HepG2 (cell line): ENCODE data around the gene PBX4. TPM values are rescaled to one million over a fixed set of nuclear protein-coding genes. Genes with fewer than 3 reads are reported as not detected.

Source experiments
- DZIP1 ChIP-seq: sonication (generic); formaldehyde crosslinking; IDR thresholded peaks from 2 replicates; pipeline ENCODE4 v1.5.0; 2020; ENCODE audit warnings: mild to moderate bottlenecking, missing genetic modification reagents
- HMGXB3 ChIP-seq: sonication (generic); formaldehyde crosslinking; IDR thresholded peaks from 2 replicates; pipeline ENCODE4 v1.4.0; 2020; ENCODE audit warnings: missing genetic modification reagents, borderline replicate concordance
- MAF1 ChIP-seq: sonication (generic); formaldehyde crosslinking; IDR thresholded peaks from 2 replicates; pipeline ENCODE4 v1.5.0; 2020; ENCODE audit warnings: missing genetic modification reagents, borderline replicate concordance
- MIER3 ChIP-seq: IDR thresholded peaks from 2 replicates; pipeline ENCODE4 v1.6.1; 2016; ENCODE audit warnings: missing compliant biosample characterization, borderline replicate concordance
- PCBP2 ChIP-seq: fragments of 200-400 bp; formaldehyde crosslinking; optimal IDR thresholded peaks from 2 replicates; pipeline ENCODE3; 2018; ENCODE audit warnings: low read length, low read depth; ENCODE audit not compliant: poor library complexity, severe bottlenecking
- REL ChIP-seq: sonication (generic); formaldehyde crosslinking; conservative IDR thresholded peaks from 2 replicates; pipeline ENCODE4 v1.8.0; 2022; ENCODE audit warnings: mild to moderate bottlenecking, missing genetic modification reagents, moderate library complexity
- polyA plus RNA-seq, 8 experiments: library from polyadenylated mRNA; depleted of rRNA in 3 of 8; stranded (reverse) in 7 of 8; unstranded in 1 of 8; fragments of >200 nt; fragmentation: Illumina TruSeq in 4 of 8; extraction: Trizol in 4 of 8; gene quantifications; 2 replicates each; pipeline versions ENCODE4 v1.2.1 to v1.2.3, GENCODE V29; 2011 to 2016; ENCODE audit warnings: low read depth in 4 of 8, missing spikeins in 1 of 8, mixed read lengths in 1 of 8; ENCODE audit not compliant: insufficient read depth in 1 of 8
- total RNA-seq, 5 experiments: library from RNA; depleted of rRNA; stranded (reverse); fragments of >200 nt; fragmentation: Illumina TruSeq; extraction: Trizol; gene quantifications; 2 replicates each; pipeline ENCODE4 v1.2.3, GENCODE V29; 2016; ENCODE audit warnings: low read depth in 1 of 5
- TF ChIP-seq, protein P1 (sequence below): conservative IDR thresholded peaks from 2 replicates; pipeline ENCODE4 v1.6.1; 2018; ENCODE audit warnings: missing genetic modification reagents

PBX4 gene
- total and polyA plus RNA-seq, 2 of the 13 experiments (the other 11 are each of a cell fraction or from before 2014, with no cell fraction given), result not detected

GRCh38 chr19:19543640-19544039, 74.8 kb downstream of the PBX4 start (continued):
- TF ChIP-seq HMGXB3 (CRISPR knock-in tag) (no peak), DZIP1 (CRISPR knock-in tag) (no peak), REL (CRISPR knock-in tag) (no peak), MIER3 (CRISPR knock-in tag) (no peak), PCBP2 (no peak), MAF1 (no peak)
- TF ChIP-seq, protein P1, sequence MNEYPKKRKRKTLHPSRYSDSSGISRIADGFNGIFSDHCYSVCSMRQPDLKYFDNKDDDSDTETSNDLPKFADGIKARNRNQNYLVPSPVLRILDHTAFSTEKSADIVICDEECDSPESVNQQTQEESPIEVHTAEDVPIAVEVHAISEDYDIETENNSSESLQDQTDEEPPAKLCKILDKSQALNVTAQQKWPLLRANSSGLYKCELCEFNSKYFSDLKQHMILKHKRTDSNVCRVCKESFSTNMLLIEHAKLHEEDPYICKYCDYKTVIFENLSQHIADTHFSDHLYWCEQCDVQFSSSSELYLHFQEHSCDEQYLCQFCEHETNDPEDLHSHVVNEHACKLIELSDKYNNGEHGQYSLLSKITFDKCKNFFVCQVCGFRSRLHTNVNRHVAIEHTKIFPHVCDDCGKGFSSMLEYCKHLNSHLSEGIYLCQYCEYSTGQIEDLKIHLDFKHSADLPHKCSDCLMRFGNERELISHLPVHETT (CRISPR knock-in tag), result no peak
- TF ChIP-seq, all 625 proteins: peak for 0
